ENCODE data around the gene ATG7. TPM values are rescaled to one million over a fixed set of nuclear protein-coding genes. Genes with fewer than 3 reads are reported as not detected.
A peak's percentile ranks its signal among the peaks of the same experiment; 100 is the strongest.

Gene ATG7
- total RNA-seq, 2 experiments from 2014 or later = 36.8 to 40.0 TPM

DNA sequence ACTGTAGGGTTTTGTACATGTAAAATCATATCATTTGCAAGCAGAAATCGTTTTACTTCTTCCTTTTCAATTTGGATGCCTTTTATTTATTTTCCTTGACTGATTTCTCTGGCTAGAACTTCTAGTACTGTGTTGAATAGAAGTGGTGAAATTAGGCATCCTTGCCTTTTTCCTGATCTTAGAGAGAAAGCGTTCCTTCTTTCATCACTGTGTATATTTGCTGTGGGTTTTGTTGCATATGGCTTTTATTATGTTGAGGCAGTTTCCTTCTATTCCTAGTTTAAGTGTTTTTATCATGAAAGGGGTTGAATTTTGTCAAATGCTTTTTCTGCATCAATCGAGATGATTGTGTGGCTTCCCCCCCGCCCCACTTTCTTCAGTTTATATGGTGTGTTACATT, 140.9 kb downstream of the ATG7 start:
- ChIA-PET CTCF (no interaction called here), POLR2A (no interaction called here)
- Mint-ChIP-seq H3K4me3 (no peak overlapping the region), H3K9me3 (ENCODE audit: insufficient read depth) (peaks cover 29% of the 10 kb centered on the region), H3K27me3 (ENCODE audit: low read depth) (no peaks in the 10 kb centered on the region), H3K36me3 (ENCODE audit: low read depth) (peaks cover 47% of the 10 kb centered on the region), H3K27ac (no peak overlapping the region), H3K4me1 (ENCODE audit: low read depth) (no peaks in the 10 kb centered on the region)
- no peak for DNase-seq
- no peak for ATAC-seq

DNA sequence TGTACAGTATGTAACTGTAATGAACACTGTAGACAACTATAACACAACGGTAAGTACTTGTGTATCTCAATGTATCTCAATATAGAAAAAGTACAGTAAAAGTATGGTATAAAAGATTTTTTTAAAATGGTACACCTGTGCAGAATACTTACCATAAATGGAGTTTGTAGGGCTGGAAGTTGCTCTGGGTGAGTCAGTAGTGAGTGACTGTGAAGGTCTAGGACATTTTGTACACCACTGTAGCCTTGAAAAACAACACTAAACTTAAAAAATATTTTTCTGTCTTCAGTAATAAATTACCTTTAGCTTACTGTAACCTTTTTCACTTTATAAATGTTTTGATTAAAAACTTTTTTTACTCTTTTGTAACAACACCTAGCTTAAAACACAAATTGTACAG, 142.9 kb downstream of the ATG7 start:
- Mint-ChIP-seq H3K27me3 (ENCODE audit: low read depth) (no peaks in the 10 kb centered on the region), H3K4me3 (no peak overlapping the region), H3K27ac (no peak overlapping the region), H3K4me1 (ENCODE audit: low read depth) (no peaks in the 10 kb centered on the region), H3K36me3 (ENCODE audit: low read depth) (peaks cover 31% of the 10 kb centered on the region), H3K9me3 (ENCODE audit: insufficient read depth) (peaks cover 14% of the 10 kb centered on the region)
- DNase-seq (no peak), ATAC-seq (no peak)
- CTCF ChIA-PET = no interaction called here
- POLR2A ChIA-PET = interaction anchor here (0.6 kb wide), 1 partner anchor 13 kb away, joined by 3 read pairs; no protein-coding TSS in a partner anchor

DNA sequence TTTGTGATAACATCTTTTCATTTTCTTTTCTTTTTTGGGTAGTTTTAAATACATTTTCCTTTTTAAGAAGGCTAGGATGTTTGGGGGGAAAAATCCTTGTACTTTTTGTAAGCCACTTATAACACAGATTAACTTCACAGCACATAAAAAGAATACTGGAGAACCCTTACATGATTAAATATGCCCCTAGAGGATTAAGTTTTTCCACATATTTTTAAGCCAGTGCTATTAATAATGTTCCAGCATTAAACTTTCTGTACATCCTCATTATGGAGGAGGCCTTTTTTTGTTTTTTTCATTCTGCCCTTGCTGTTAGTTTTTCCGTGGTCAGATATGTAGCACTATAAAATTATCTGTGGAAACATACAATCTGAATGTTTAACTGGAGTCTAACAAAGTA, 147.9 kb downstream of the ATG7 start:
- Mint-ChIP-seq H3K9me3 (ENCODE audit: insufficient read depth) (no peaks in the 10 kb centered on the region), H3K27me3 (ENCODE audit: low read depth) (no peaks in the 10 kb centered on the region), H3K27ac (no peak overlapping the region), H3K4me1 (ENCODE audit: low read depth) (no peaks in the 10 kb centered on the region), H3K36me3 (ENCODE audit: low read depth) (peaks cover 2% of the 10 kb centered on the region), H3K4me3 (no peak overlapping the region)
- ATAC-seq (no peak), DNase-seq (no peak)
- ChIA-PET POLR2A (no interaction called here), CTCF (no interaction called here)

DNA sequence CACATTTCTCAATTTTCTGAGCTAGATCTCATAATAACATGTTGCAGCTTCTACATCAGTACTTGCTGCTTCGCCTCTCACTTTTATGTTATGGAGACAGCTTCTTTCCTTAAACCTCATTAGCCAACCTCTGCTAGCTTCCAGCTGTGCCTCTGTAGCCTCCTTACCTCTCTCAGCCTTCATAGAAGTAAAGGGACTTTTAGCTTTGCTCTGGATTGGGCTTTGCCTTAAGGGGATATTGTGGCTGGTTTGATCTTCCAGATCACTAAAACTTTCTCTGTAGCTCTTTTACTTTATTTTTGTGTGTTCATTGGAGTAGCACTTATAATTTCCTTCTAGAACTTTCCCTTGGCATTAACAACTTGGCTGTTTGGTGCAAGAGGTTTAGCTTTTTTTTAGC, 150.1 kb downstream of the ATG7 start:
- ChIA-PET CTCF (no interaction called here), POLR2A (no interaction called here)
- no peaks in the 10 kb centered on the region for H3K4me1 Mint-ChIP-seq (ENCODE audit: low read depth)
- H3K4me3 Mint-ChIP-seq = no peak overlapping the region
- H3K9me3 Mint-ChIP-seq (ENCODE audit: insufficient read depth) = no peaks in the 10 kb centered on the region
- DNase-seq (no peak), ATAC-seq (no peak)
- no peaks in the 10 kb centered on the region for H3K27me3 Mint-ChIP-seq (ENCODE audit: low read depth)
- H3K27ac Mint-ChIP-seq = peak overlapping the region; percentile 63
- H3K36me3 Mint-ChIP-seq (ENCODE audit: low read depth) = peaks cover 14% of the 10 kb centered on the region

DNA sequence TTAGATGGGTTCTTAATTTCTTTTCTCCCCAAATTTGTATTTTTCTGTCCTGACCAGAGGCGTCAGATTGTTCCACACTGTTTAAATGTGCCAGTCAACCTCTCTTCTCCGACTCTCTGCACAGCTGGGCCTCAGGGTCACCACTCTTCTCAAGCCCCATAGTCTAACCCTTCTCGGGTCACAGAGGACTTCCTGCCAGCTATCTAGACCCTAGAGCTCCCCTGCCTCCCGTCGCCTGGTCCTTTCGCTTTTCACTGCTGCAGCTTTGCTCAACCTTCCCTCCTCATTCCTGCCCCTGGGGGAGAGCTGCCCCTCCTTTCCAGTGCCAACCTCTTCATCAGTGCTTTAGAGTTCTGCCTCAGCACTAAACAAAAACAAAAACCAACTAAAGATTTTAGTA, 151.7 kb downstream of the ATG7 start:
- peaks cover 22% of the 10 kb centered on the region for H3K36me3 Mint-ChIP-seq (ENCODE audit: low read depth)
- DNase-seq (no peak), ATAC-seq (no peak)
- ChIA-PET CTCF (no interaction called here), POLR2A (no interaction called here)
- no peaks in the 10 kb centered on the region for H3K27me3 Mint-ChIP-seq (ENCODE audit: low read depth)
- H3K4me3 Mint-ChIP-seq = no peak overlapping the region
- no peak overlapping the region for H3K27ac Mint-ChIP-seq
- H3K4me1 Mint-ChIP-seq (ENCODE audit: low read depth) = no peaks in the 10 kb centered on the region
- no peaks in the 10 kb centered on the region for H3K9me3 Mint-ChIP-seq (ENCODE audit: insufficient read depth)

DNA sequence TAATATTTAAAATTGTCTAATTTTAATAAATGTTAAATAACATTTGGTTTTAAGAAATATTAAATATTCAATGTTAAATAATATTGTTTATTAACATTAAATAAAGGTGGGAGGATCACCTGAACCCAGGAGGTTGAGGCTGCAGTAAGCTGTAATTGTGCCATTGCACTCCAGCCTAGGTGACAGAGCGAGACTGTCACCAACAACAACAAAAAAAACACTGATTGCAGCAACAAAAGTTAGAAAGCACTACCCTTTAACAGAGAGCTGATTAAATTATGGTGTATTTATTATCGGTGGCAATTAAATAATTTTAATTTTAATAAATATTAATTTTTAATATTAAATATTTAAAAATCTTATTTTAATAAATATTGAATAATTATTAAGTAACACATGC, 152.1 kb downstream of the ATG7 start:
- Mint-ChIP-seq H3K27me3 (ENCODE audit: low read depth) (no peaks in the 10 kb centered on the region), H3K4me3 (no peak overlapping the region), H3K36me3 (ENCODE audit: low read depth) (peaks cover 22% of the 10 kb centered on the region), H3K9me3 (ENCODE audit: insufficient read depth) (no peaks in the 10 kb centered on the region), H3K4me1 (ENCODE audit: low read depth) (no peaks in the 10 kb centered on the region), H3K27ac (no peak overlapping the region)
- POLR2A ChIA-PET = no interaction called here
- CTCF ChIA-PET = no interaction called here
- ATAC-seq (no peak), DNase-seq (no peak)

DNA sequence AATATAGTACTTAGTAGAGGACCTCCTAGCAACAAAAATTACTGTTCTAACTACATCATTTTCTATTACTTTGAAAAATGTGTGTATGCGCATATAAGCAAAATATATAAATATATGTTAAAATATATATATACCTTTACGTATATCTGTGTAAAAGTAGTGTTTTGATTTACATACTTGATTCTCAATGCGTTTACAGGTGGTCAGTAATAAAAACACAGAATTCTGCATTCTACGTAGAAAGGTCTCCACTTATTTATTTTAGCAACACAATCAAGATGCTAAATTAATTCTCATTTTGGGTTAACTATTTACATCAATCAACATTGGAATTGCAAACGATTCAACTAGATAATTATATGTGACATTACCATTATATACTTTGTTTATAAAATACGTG, 158.0 kb downstream of the ATG7 start:
- POLR2A ChIA-PET = no interaction called here
- CTCF ChIA-PET = no interaction called here
- Mint-ChIP-seq H3K27me3 (ENCODE audit: low read depth) (no peaks in the 10 kb centered on the region), H3K4me3 (no peak overlapping the region), H3K4me1 (ENCODE audit: low read depth) (no peaks in the 10 kb centered on the region), H3K36me3 (ENCODE audit: low read depth) (peaks cover 24% of the 10 kb centered on the region), H3K27ac (no peak overlapping the region), H3K9me3 (ENCODE audit: insufficient read depth) (no peaks in the 10 kb centered on the region)
- no peak for DNase-seq
- no peak for ATAC-seq

DNA sequence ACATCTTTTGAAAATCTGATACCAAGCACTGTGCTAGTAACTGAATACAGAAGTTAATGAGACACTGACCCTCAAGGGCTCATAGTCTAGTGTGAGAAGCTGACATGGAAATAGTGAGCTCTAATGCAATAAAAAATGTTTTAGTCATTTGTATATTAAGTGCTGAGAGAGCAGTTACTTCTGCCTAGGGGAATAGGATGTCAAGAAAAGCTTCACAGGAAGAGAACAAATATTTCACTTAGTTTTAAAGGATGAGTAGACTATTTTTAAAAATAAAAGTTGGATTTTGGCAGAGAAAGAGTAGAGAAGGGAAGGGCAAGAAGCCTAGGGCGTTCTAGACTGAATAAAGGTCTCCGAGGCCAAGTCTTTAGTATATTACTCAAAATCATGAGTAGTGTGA, 158.4 kb downstream of the ATG7 start:
- H3K4me1 Mint-ChIP-seq (ENCODE audit: low read depth) = no peaks in the 10 kb centered on the region

DNA sequence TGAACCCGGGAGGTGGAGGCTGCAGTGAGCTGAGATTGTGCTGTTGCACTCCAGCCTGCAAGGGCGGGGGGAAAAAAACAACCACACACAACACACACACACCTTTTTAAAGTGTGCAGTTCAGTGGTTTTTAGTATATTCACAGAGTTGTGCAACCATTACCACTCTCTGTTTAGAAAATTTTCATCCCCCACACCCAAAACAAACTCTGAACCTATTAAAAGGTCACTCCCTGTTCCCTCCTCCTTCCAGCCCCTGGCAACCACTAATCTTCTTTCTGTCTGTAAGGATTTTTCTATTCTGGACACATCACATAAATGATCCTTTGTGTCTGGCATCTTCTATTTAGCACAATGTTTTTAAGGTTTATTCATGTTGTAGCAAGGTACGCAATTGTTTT, 159.1 kb downstream of the ATG7 start:
- Mint-ChIP-seq H3K27me3 (ENCODE audit: low read depth) (no peaks in the 10 kb centered on the region), H3K27ac (no peak overlapping the region), H3K4me3 (no peak overlapping the region), H3K9me3 (ENCODE audit: insufficient read depth) (no peaks in the 10 kb centered on the region), H3K4me1 (ENCODE audit: low read depth) (no peaks in the 10 kb centered on the region), H3K36me3 (ENCODE audit: low read depth) (peaks cover 21% of the 10 kb centered on the region)
- no peak for ATAC-seq
- CTCF ChIA-PET = interaction anchor here (0.6 kb wide), 2 partner anchors 57 to 222 kb away, joined by 3 read pairs; no protein-coding TSS in a partner anchor
- DNase-seq = no peak
- POLR2A ChIA-PET = no interaction called here

More for the DNA sequence above, 158.4 kb downstream of the ATG7 start:
- DNase-seq (no peak), ATAC-seq (no peak)
- H3K27me3 Mint-ChIP-seq (ENCODE audit: low read depth) = no peaks in the 10 kb centered on the region
- H3K36me3 Mint-ChIP-seq (ENCODE audit: low read depth) = peaks cover 21% of the 10 kb centered on the region
- no peaks in the 10 kb centered on the region for H3K9me3 Mint-ChIP-seq (ENCODE audit: insufficient read depth)
- ChIA-PET POLR2A (no interaction called here), CTCF (interaction anchor here (0.6 kb wide), 1 partner anchor 223 kb away, joined by 3 read pairs; no protein-coding TSS in a partner anchor)
- H3K4me3 Mint-ChIP-seq = no peak overlapping the region
- no peak overlapping the region for H3K27ac Mint-ChIP-seq

DNA sequence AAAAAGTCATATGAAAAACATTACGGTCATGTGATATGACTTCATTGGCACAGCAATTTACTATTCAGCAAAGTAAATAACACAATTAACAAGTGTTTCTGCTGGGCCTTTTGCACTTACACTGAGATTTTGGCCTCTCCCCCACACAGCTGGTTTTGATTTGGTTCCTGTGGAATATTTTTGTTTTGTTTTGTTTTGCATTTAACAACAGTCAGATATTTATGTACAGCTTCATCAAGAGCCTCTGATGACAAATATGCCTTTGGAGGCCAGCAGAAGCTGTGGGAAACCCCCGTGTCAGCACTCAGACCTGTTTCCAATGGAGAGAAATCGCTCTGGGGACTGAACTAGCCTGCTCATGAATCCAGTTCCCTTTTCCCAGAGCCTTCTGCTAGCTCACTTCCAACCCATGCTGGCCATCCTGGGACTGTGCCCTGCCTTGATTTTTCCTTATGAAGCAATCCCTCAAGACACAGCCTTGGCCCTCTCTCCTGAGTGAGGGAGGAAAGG, 161.9 kb downstream of the ATG7 start:
- DNase-seq = no peak

DNA sequence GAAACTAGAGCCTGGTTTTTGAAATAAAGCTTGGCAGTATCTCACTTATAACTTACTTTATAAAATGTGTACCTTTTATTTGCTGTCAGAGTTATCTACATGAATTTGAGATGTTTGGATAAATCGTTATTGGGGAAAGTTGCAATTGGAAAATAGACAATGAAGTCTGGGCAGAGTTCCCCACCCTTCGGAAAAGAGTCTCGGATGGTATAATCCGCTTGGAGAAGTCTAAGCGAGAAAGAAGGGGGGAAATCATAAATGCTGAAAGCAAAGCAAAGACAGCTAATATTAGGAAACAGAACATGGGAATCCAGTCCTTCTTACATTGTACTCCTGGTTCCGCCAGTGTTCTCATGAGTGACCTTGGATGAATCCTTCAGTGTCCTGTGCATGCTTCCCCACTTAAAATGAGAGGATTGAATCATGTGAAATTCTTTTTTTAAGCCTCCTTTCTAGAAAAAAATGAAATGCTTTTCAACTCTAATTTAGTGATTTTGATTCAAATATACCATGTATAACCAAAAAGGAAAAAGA, 162.4 kb downstream of the ATG7 start:
- CTCF ChIA-PET = no interaction called here
- H3K36me3 Mint-ChIP-seq (ENCODE audit: low read depth) = peaks cover 2% of the 10 kb centered on the region
- peaks cover 7% of the 10 kb centered on the region for H3K4me1 Mint-ChIP-seq (ENCODE audit: low read depth)
- POLR2A ChIA-PET = no interaction called here
- H3K27ac Mint-ChIP-seq = no peak overlapping the region
- ATAC-seq (no peak), DNase-seq (no peak)
- H3K9me3 Mint-ChIP-seq (ENCODE audit: insufficient read depth) = no peaks in the 10 kb centered on the region
- no peak overlapping the region for H3K4me3 Mint-ChIP-seq
- H3K27me3 Mint-ChIP-seq (ENCODE audit: low read depth) = no peaks in the 10 kb centered on the region

More for the DNA sequence above, 161.9 kb downstream of the ATG7 start:
- Mint-ChIP-seq H3K27ac (no peak overlapping the region), H3K27me3 (ENCODE audit: low read depth) (no peaks in the 10 kb centered on the region), H3K4me1 (ENCODE audit: low read depth) (peaks cover 7% of the 10 kb centered on the region), H3K36me3 (ENCODE audit: low read depth) (peaks cover 2% of the 10 kb centered on the region), H3K4me3 (no peak overlapping the region), H3K9me3 (ENCODE audit: insufficient read depth) (no peaks in the 10 kb centered on the region)
- POLR2A ChIA-PET = no interaction called here
- ATAC-seq = no peak
- CTCF ChIA-PET = no interaction called here

DNA sequence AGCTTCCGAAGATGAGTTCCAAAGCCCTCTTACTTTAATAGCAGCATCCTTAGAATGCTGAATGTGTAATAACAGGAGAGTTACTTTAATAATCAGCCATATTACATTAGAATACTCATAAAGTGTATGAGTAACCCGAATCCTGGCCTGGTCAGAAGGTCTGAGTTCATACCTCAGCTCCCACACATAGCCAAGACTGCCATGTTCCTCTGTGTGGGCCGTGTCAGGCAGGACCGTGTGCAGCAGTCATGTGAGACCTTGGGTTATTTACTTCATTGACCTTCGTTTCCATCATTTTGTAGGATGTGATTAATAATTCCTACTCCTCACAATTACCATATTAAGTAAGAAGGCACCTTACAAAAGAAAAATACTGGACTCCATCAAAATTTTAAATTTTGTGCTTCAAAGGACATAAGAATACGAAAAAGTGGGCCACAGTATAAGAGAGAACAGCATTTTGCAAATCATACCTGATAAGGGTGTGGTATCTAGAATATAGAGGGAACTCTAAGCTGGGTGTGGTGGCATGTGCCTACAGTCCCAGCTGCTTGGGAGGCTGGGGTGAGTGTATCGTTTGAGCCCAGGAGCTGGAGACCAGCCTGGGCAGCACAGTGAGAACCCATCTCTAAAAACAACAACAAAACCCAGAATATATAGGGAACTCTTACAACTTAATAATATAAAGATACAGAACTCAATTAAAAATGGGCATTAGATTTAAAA, 163.4 kb downstream of the ATG7 start:
- no peaks in the 10 kb centered on the region for H3K9me3 Mint-ChIP-seq (ENCODE audit: insufficient read depth)

More for the DNA sequence above, 163.4 kb downstream of the ATG7 start:
- no peak overlapping the region for H3K27ac Mint-ChIP-seq
- POLR2A ChIA-PET = no interaction called here
- H3K4me1 Mint-ChIP-seq (ENCODE audit: low read depth) = peaks cover 7% of the 10 kb centered on the region
- H3K27me3 Mint-ChIP-seq (ENCODE audit: low read depth) = no peaks in the 10 kb centered on the region
- peaks cover 3% of the 10 kb centered on the region for H3K36me3 Mint-ChIP-seq (ENCODE audit: low read depth)
- no peak for ATAC-seq
- CTCF ChIA-PET = no interaction called here
- DNase-seq = no peak
- no peak overlapping the region for H3K4me3 Mint-ChIP-seq
